IMR-90 (cell line): ENCODE measurements around the gene TMEM9B. TPM values are rescaled to one million over a fixed set of nuclear protein-coding genes. Genes with fewer than 3 reads are reported as not detected.

ENCODE experiments used
- ATAC-seq: fragments of 200-7000 bp; cut with Tn5 transposase; 2 replicates; pipeline ENCODE4 v1.9.1; 2020; ENCODE audit warnings: low read depth, mild to moderate bottlenecking, moderate library complexity
- BruUV-seq: library from RNA; stranded (reverse); fragments of 400-500 nt; replicated peaks from 2 replicates; lab custom pipeline; 2021; lab: Mats Ljungman, UMichigan
- CTCF ChIA-PET: fragments of 300-600 bp; formaldehyde crosslinking; extraction: SDS; loops from one replicate; lab custom pipeline; 2021; ENCODE audit warnings: antibody characterized with exemption; lab: Yijun Ruan, JAX
- POLR2A ChIA-PET: fragments of 300-600 bp; sonication (Branson Sonifier 250); formaldehyde crosslinking; loops from one replicate; lab custom pipeline; 2022; ENCODE audit warnings: antibody characterized with exemption; ENCODE audit not compliant: unreplicated experiment; lab: Charles Lee
- DNase-seq: peaks from one replicate; pipeline ENCODE4 v3.0.0; 2013
- H2AFZ ChIP-seq: replicated peaks from 2 replicates; pipeline ENCODE3; 2013; ENCODE audit warnings: low read length, mild to moderate bottlenecking; ENCODE audit not compliant: poor library complexity
- H2AK5ac ChIP-seq: 2 replicates; pipeline ENCODE4 v1.6.1; 2013; ENCODE audit warnings: low read depth, low read length, inconsistent platforms
- H2AK9ac ChIP-seq: replicated peaks from 2 replicates; pipeline ENCODE3; 2013; ENCODE audit warnings: mild to moderate bottlenecking, low read depth, low read length, moderate library complexity; ENCODE audit not compliant: poor library complexity
- H2BK120ac ChIP-seq: 2 replicates; pipeline ENCODE4 v1.6.1; 2013; ENCODE audit warnings: low read depth, low read length, inconsistent platforms
- H2BK15ac ChIP-seq: 3 replicates; pipeline ENCODE4 v1.6.1; 2013; ENCODE audit warnings: low read depth, low read length, inconsistent platforms
- H2BK20ac ChIP-seq: 2 replicates; pipeline ENCODE4 v1.6.1; 2013; ENCODE audit warnings: low read depth, mild to moderate bottlenecking, inconsistent platforms, low read length, moderate library complexity
- H2BK5ac ChIP-seq: 2 replicates; pipeline ENCODE4 v1.6.1; 2013; ENCODE audit warnings: mild to moderate bottlenecking, low read depth, low read length, inconsistent platforms; ENCODE audit not compliant: poor library complexity, severe bottlenecking
- H3K14ac ChIP-seq: replicated peaks from 2 replicates; pipeline ENCODE4 v1.6.1; 2013; ENCODE audit warnings: low read depth, low read length, inconsistent platforms
- H3K18ac ChIP-seq: 2 replicates; pipeline ENCODE4 v1.6.1; 2013; ENCODE audit warnings: low read depth, low read length, control low read depth
- H3K23ac ChIP-seq: 2 replicates; pipeline ENCODE4 v1.6.1; 2013; ENCODE audit warnings: low read depth, low read length, inconsistent platforms
- H3K27ac ChIP-seq: 2 replicates; pipeline ENCODE4 v1.5.1; 2013; ENCODE audit warnings: mild to moderate bottlenecking, control low read depth, low read length; ENCODE audit not compliant: insufficient read depth
- H3K27me3 ChIP-seq: 2 replicates; pipeline ENCODE4 v1.6.1; 2013; ENCODE audit warnings: low read length; ENCODE audit not compliant: control insufficient read depth, insufficient read depth
- H3K36me3 ChIP-seq: 2 replicates; pipeline ENCODE4 v1.6.1; 2013; ENCODE audit warnings: low read length, mixed read lengths; ENCODE audit not compliant: control insufficient read depth, insufficient read depth
- H3K4ac ChIP-seq: 2 replicates; pipeline ENCODE4 v1.6.1; 2013; ENCODE audit warnings: low read depth, low read length, inconsistent platforms
- H3K4me1 ChIP-seq: 2 replicates; pipeline ENCODE4 v1.6.1; 2013; ENCODE audit warnings: low read length, mixed read lengths; ENCODE audit not compliant: control insufficient read depth, insufficient read depth
- H3K4me2 ChIP-seq: 2 replicates; pipeline ENCODE4 v1.6.1; 2013; ENCODE audit warnings: low read depth, mild to moderate bottlenecking, control low read depth, low read length, moderate library complexity
- H3K4me3 ChIP-seq: 2 replicates; pipeline ENCODE4 v1.5.1; 2013; ENCODE audit warnings: low read depth, mild to moderate bottlenecking, control low read depth, low read length, moderate library complexity; ENCODE audit not compliant: insufficient read depth
- H3K56ac ChIP-seq: 2 replicates; pipeline ENCODE4 v1.6.1; 2013; ENCODE audit warnings: low read length, inconsistent platforms; ENCODE audit not compliant: insufficient read depth; ENCODE audit errors: extremely low read depth
- H3K79me1 ChIP-seq, 2 experiments: 2 replicates each; pipeline ENCODE4 v1.6.1; 2013; ENCODE audit warnings: low read length in 2 of 2, inconsistent platforms in 1 of 2, low read depth in 1 of 2
- H3K9ac ChIP-seq: 2 replicates; pipeline ENCODE4 v1.6.1; 2013; ENCODE audit warnings: low read depth, low read length, control low read depth
- H3K9me1 ChIP-seq: 2 replicates; pipeline ENCODE4 v1.6.1; 2013; ENCODE audit warnings: low read length, inconsistent platforms; ENCODE audit not compliant: insufficient read depth
- H3K9me3 ChIP-seq: 2 replicates; pipeline ENCODE4 v1.6.1; 2013; ENCODE audit warnings: low read length; ENCODE audit not compliant: control insufficient read depth, insufficient read depth
- H4K20me1 ChIP-seq: 2 replicates; pipeline ENCODE4 v1.6.1; 2013; ENCODE audit warnings: low read length, inconsistent platforms; ENCODE audit not compliant: insufficient read depth
- H4K5ac ChIP-seq: 2 replicates; pipeline ENCODE4 v1.6.1; 2013; ENCODE audit warnings: mild to moderate bottlenecking, low read depth, low read length, control low read depth
- H4K8ac ChIP-seq, 2 experiments: 2 replicates each; pipeline ENCODE4 v1.6.1; 2013; ENCODE audit warnings: low read depth in 2 of 2, low read length in 2 of 2, control low read depth in 1 of 2, inconsistent platforms in 1 of 2
- H4K91ac ChIP-seq: 2 replicates; pipeline ENCODE4 v1.6.1; 2013; ENCODE audit warnings: low read depth, low read length, inconsistent platforms; ENCODE audit not compliant: insufficient read depth
- MAFK ChIP-seq: IDR thresholded peaks from 2 replicates; pipeline ENCODE4 v1.6.1; 2012; ENCODE audit warnings: low read depth, low read length, improper control_type of control experiment
- NFE2L2 ChIP-seq: fragments of 150-350 bp; IDR thresholded peaks from 2 replicates; pipeline ENCODE4 v1.6.1; 2016; ENCODE audit warnings: low read depth, mild to moderate bottlenecking, low read length
- SMC3 ChIP-seq: fragments of 150-350 bp; IDR thresholded peaks from 2 replicates; pipeline ENCODE4 v1.6.1; 2016; ENCODE audit warnings: low read depth, mild to moderate bottlenecking, antibody characterized with exemption, low read length, moderate library complexity
- WGBS, 2 experiments: methylation state at CpG; one replicate each; pipeline versions ENCODE4 v1.1.5 to v1.1.7; 2013; ENCODE audit warnings: missing lambda C conversion rate in 2 of 2; ENCODE audit not compliant: insufficient read length in 1 of 2; ENCODE audit errors: extremely low coverage in 2 of 2; 5-methylcytosine and 5-hydroxymethylcytosine counted together
- dilution Hi-C: fragments of 300-500 bp; cut with HindIII; formaldehyde crosslinking; loops from one replicate; pipeline ENCODE4 v1.14.3; 2018; ENCODE audit warnings: low sequenced_read_pairs; ENCODE audit not compliant: unreplicated experiment
- in situ Hi-C: fragments of 300-500 bp; cut with MboI; formaldehyde crosslinking; loops from 3 replicates; pipeline ENCODE4 v1.14.3; 2019; ENCODE audit warnings: low sequenced_read_pairs, inconsistent platforms, mixed read lengths
- intact Hi-C: fragments of 100-400 bp; cut with micrococcal nuclease; formaldehyde crosslinking; loops from 2 replicates; pipeline ENCODE4 v1.10.0; 2022
- polyA plus RNA-seq, 3 experiments: library from polyadenylated mRNA; depleted of rRNA; stranded (reverse); fragments of >200 nt; gene quantifications; 2 replicates each; pipeline ENCODE4 v1.2.3, GENCODE V29; 2012; ENCODE audit warnings: low replicate concordance in 1 of 3
- total RNA-seq: library from RNA; depleted of rRNA; stranded (reverse); fragments of >200 nt; gene quantifications from 2 replicates; pipeline ENCODE4 v1.2.3, GENCODE V29; 2012

The TMEM9B gene
- total and polyA plus RNA-seq, 2 of the 4 experiments (the other 2 are of a cell fraction) = 24.6 to 25.6 TPM

DNA sequence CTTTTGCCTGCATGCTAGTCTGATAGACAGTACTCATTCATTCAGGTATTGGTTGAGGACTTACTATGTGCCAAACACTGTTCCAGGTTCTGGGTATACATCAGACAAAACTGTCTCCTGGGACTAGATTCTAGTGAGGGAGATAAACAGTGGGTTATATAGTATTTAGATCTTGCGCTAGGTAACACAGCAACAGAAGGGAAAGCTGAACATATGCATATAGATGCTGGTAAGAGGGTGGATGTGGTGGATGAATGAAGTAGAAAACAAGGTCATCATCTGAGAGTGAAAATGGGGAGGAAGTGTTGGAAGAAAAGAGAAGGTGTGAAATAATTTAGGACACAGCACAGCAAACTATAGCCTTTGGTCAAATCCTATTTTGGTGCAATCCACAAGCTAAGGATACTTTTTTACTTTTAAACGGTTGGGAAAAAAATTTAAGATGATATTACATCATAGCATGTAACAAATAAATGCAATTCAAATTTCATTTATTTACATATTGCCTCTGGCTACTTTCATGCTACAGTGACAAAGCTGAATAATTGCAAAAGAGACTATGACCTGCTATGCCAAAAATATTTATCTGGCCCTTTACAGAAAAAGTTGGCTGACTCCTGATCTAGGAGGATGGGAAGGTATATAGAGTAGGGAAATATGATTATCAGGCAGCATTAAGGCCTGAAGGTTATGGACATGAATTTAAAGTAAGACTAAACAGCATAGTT, 7.1 kb upstream of the TMEM9B start:
- dilution Hi-C loops (no loop called here), in situ Hi-C loops (loop anchor here (25.0 kb wide), 1 partner anchor 734 kb away; no protein-coding TSS in a partner anchor), intact Hi-C loops (no loop called here)
- H2AFZ ChIP-seq = no peak overlapping the region
- no peak overlapping the region for H3K27ac ChIP-seq
- POLR2A ChIA-PET = no interaction called here
- BruUV-seq = no TSS peak
- H3K18ac ChIP-seq = no peak overlapping the region
- no peaks in the 10 kb centered on the region for H3K9me3 ChIP-seq
- no peaks in the 10 kb centered on the region for H3K4me1 ChIP-seq
- H3K9me1 ChIP-seq = no peaks in the 10 kb centered on the region
- no peak overlapping the region for H2AK5ac ChIP-seq
- H4K8ac ChIP-seq = no peak overlapping the region
- H2BK15ac ChIP-seq = no peak overlapping the region
- H3K79me1 ChIP-seq = no peaks in the 10 kb centered on the region
- H3K4me2 ChIP-seq = no peak overlapping the region
- H3K27me3 ChIP-seq = no peaks in the 10 kb centered on the region
- no peak overlapping the region for H2BK20ac ChIP-seq
- H4K20me1 ChIP-seq = no peaks in the 10 kb centered on the region
- H3K4me3 ChIP-seq = no peak overlapping the region
- no peak overlapping the region for H3K23ac ChIP-seq
- no peak overlapping the region for H2BK5ac ChIP-seq
- H3K56ac ChIP-seq = no peak overlapping the region
- H3K9ac ChIP-seq = no peak overlapping the region
- CTCF ChIA-PET = no interaction called here
- no peaks in the 10 kb centered on the region for H3K36me3 ChIP-seq
- 100% methylated on average over 1 of the region's 2 CpGs; no CpG with 5 or more reads in 1 of the 2 experiments for whole genome bisulfite sequencing, 2 experiments
- no peak overlapping the region for H3K4ac ChIP-seq
- DNase-seq = no peak
- no peak overlapping the region for H2AK9ac ChIP-seq
- H4K5ac ChIP-seq = no peak overlapping the region
- ATAC-seq = no peak
- H3K14ac ChIP-seq = no peak overlapping the region
- H2BK120ac ChIP-seq = no peak overlapping the region
- H4K91ac ChIP-seq = no peak overlapping the region
- TF ChIP-seq NFE2L2 (no peak), SMC3 (no peak), MAFK (no peak)
